Myometrial cell (primary cell): ENCODE measurements around the gene VWA5B1. TPM values are rescaled to one million over a fixed set of nuclear protein-coding genes. Genes with fewer than 3 reads are reported as not detected.

Experiments
- total RNA-seq: library from RNA; depleted of rRNA; stranded (reverse); fragments of >200 nt; gene quantifications from 2 replicates; pipeline ENCODE4 v1.2.3, GENCODE V29; 2015

VWA5B1 gene, protein sequence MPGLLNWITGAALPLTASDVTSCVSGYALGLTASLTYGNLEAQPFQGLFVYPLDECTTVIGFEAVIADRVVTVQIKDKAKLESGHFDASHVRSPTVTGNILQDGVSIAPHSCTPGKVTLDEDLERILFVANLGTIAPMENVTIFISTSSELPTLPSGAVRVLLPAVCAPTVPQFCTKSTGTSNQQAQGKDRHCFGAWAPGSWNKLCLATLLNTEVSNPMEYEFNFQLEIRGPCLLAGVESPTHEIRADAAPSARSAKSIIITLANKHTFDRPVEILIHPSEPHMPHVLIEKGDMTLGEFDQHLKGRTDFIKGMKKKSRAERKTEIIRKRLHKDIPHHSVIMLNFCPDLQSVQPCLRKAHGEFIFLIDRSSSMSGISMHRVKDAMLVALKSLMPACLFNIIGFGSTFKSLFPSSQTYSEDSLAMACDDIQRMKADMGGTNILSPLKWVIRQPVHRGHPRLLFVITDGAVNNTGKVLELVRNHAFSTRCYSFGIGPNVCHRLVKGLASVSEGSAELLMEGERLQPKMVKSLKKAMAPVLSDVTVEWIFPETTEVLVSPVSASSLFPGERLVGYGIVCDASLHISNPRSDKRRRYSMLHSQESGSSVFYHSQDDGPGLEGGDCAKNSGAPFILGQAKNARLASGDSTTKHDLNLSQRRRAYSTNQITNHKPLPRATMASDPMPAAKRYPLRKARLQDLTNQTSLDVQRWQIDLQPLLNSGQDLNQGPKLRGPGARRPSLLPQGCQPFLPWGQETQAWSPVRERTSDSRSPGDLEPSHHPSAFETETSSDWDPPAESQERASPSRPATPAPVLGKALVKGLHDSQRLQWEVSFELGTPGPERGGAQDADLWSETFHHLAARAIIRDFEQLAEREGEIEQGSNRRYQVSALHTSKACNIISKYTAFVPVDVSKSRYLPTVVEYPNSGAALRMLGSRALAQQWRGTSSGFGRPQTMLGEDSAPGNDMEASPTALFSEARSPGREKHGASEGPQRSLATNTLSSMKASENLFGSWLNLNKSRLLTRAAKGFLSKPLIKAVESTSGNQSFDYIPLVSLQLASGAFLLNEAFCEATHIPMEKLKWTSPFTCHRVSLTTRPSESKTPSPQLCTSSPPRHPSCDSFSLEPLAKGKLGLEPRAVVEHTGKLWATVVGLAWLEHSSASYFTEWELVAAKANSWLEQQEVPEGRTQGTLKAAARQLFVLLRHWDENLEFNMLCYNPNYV
- not detected in 2 replicates for total RNA-seq

DNA sequence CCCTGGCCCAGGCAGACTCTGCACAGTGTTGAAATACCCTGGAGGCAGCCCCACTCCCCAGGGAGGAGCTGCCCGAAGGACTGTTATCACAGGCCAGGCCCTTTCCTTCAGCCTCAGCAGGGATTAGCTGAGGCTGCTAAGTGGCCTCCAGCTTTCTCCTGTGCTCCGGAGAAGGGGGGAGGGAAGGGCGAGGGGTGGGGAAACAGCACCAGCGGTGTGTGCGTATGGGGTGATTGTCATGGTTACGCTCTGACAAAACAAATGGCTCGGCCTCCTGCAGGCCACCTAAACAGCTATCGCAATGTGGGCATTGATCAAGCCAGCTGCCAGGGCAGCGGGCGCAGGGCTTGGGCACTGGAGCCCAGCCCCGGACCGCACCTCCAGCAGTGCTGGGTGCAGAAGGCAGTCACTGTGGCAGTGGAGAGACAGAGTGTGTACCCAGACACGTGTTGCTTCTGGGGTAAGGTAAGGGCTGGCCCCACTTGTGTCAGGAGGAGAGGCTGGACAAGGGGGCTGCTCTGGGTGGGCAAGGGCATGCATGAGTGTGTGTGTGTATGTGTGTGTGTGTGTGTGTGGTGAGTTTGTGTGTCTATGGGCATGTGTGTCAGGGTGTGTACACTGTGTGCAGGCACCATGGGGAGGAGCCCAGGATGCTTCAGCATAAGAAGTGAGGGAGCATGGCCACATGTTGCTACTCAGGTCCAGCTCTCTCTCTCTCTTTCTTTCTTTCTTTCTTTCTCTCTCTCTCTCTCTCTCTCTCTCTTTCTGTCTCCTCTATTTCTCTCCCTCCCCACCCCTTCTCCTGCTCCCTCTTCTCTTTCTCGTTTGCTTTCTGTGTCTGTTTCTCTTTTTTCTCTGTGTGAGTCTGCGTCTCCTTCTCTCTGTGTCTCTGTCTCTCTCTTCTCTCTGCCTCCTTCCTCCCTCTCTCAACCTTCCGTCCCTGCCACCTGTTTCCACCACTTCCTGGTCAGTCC is at the start of gene VWA5B1:
Gene VWA5B1 (plus strand): TSS at position 252 of the 974 bp plus-strand sequence. CDS start 19,727 bp downstream, outside the sequence.

Other genes with a start within 250 kb of the VWA5B1 start
- gene PLA2G5, start 220.7 kb upstream of the VWA5B1 start, total RNA-seq = not detected in 2 replicates
- gene PLA2G2D, start 171.3 kb upstream of the VWA5B1 start, total RNA-seq = not detected in 2 replicates
- gene PLA2G2F, start 151.6 kb upstream of the VWA5B1 start, total RNA-seq = not detected in 2 replicates
- gene UBXN10, start 104.8 kb upstream of the VWA5B1 start, total RNA-seq = not detected in 2 replicates
- not detected in 2 replicates for gene PLA2G2C, start 104.4 kb upstream of the VWA5B1 start, total RNA-seq
- 25.1 and 28.4 TPM in 2 replicates for gene CAMK2N1, start 195.3 kb downstream of the VWA5B1 start, total RNA-seq
- 20.4 and 35.7 TPM in 2 replicates for gene MUL1, start 217.3 kb downstream of the VWA5B1 start, total RNA-seq